HCT116 (cell line): ENCODE measurements around the gene ACADS. TPM values are rescaled to one million over a fixed set of nuclear protein-coding genes. Genes with fewer than 3 reads are reported as not detected.

Source experiments
- ATAC-seq: fragments of 200-7000 bp; cut with Tn5 transposase; 2 replicates; pipeline ENCODE4 v1.9.1; 2020; ENCODE audit warnings: mild to moderate bottlenecking, moderate library complexity
- BruUV-seq: library from RNA; stranded (reverse); fragments of 400-500 nt; replicated peaks from 2 replicates; lab custom pipeline; 2021; lab: Mats Ljungman, UMichigan
- CTCF ChIA-PET: fragments of 300-600 bp; sonication (Branson Sonifier 250); formaldehyde crosslinking; loops from one replicate; lab custom pipeline; 2021; ENCODE audit warnings: antibody characterized with exemption; lab: Charles Lee
- POLR2A ChIA-PET: fragments of 300-600, 350-600 bp; sonication (Branson Sonifier 250); formaldehyde crosslinking; loops from one replicate; lab custom pipeline; 2021; ENCODE audit warnings: antibody characterized with exemption; lab: Charles Lee
- RAD21 ChIA-PET, 2 experiments: fragments of 300-600 bp; sonication (Branson Sonifier 250); formaldehyde crosslinking; loops; one replicate each; lab custom pipeline; 2023; ENCODE audit warnings: low total read pairs in 2 of 2; ENCODE audit not compliant: uncharacterized antibody in 2 of 2, unreplicated experiment in 2 of 2, low non-redundant PET in 1 of 2; lab: Charles Lee
- DNase-seq: peaks from one replicate; pipeline ENCODE4 v3.0.0-alpha.2; 2010; ENCODE audit warnings: low read depth, low spot score
- H2AFZ ChIP-seq: fragments of 200-600 bp; shearing (Covaris generic), sonication (generic); 2 replicates; pipeline ENCODE4 v1.6.1; 2017; ENCODE audit warnings: low read depth, mixed run types, mixed read lengths, antibody characterized with exemption, low read length; ENCODE audit not compliant: poor library complexity, severe bottlenecking
- H3K27ac ChIP-seq: 2 replicates; pipeline ENCODE4 v1.5.1; 2012; ENCODE audit warnings: low read depth, low read length
- H3K27me3 ChIP-seq: fragments of 200-600 bp; sonication (generic); 2 replicates; pipeline ENCODE4 v1.6.1; 2016; ENCODE audit warnings: mixed run types, low read length, mixed read lengths; ENCODE audit not compliant: insufficient read depth
- H3K36me3 ChIP-seq, 2 experiments: fragments of 200-500 bp in 1 of 2; fragments of 200-600 bp in 1 of 2; sonication (Bioruptor generic) in 1 of 2; sonication (generic) in 1 of 2; 2 replicates each; pipeline versions ENCODE4 v1.5.1 to v1.6.1; 2014 to 2016; ENCODE audit warnings: low read length in 2 of 2, inconsistent platforms in 1 of 2, mixed read lengths in 1 of 2, mixed run types in 1 of 2; ENCODE audit not compliant: insufficient read depth in 2 of 2, control insufficient read depth in 1 of 2
- H3K4me1 ChIP-seq, 2 experiments: fragments of 200-600 bp in 1 of 2; sonication (generic) in 1 of 2; 2 replicates each; pipeline versions ENCODE4 v1.5.1 to v1.6.1; 2012 to 2017; ENCODE audit warnings: low read length in 2 of 2, inconsistent platforms in 1 of 2, mild to moderate bottlenecking in 1 of 2, mixed read lengths in 1 of 2, mixed run types in 1 of 2, moderate library complexity in 1 of 2; ENCODE audit not compliant: insufficient read depth in 2 of 2, control insufficient read depth in 1 of 2
- H3K4me2 ChIP-seq: fragments of 200-600 bp; sonication (generic); 2 replicates; pipeline ENCODE4 v1.6.1; 2017; ENCODE audit warnings: mixed run types, low read length, mixed read lengths
- H3K4me3 ChIP-seq, 2 experiments: fragments of 200-600 bp in 1 of 2; sonication (generic) in 1 of 2; replicated peaks in 1 of 2; 2 replicates each; pipeline ENCODE4 v1.5.1; 2011 to 2016; ENCODE audit warnings: low read length in 2 of 2, control low read depth in 1 of 2, low read depth in 1 of 2, mild to moderate bottlenecking in 1 of 2, mixed read lengths in 1 of 2, mixed run types in 1 of 2
- H3K79me2 ChIP-seq: fragments of 200-600 bp; sonication (generic); 2 replicates; pipeline ENCODE4 v1.6.1; 2017; ENCODE audit warnings: mild to moderate bottlenecking, mixed run types, low read length, moderate library complexity, mixed read lengths; ENCODE audit not compliant: insufficient read depth
- H3K9ac ChIP-seq: fragments of 200-600 bp; sonication (generic); 2 replicates; pipeline ENCODE4 v1.6.1; 2016; ENCODE audit warnings: low read length, mixed read lengths
- H3K9me2 ChIP-seq: fragments of 200-600 bp; sonication (generic), shearing (Covaris generic); 2 replicates; pipeline ENCODE4 v1.6.1; 2017; ENCODE audit warnings: mixed run types, mild to moderate bottlenecking, moderate library complexity; ENCODE audit not compliant: insufficient read depth
- H3K9me3 ChIP-seq, 2 experiments: fragments of 200-500 bp in 1 of 2; fragments of 200-600 bp in 1 of 2; sonication (Bioruptor generic) in 1 of 2; sonication (generic) in 1 of 2; 2 replicates each; pipeline ENCODE4 v1.6.1; 2014 to 2017; ENCODE audit warnings: low read length in 2 of 2, mixed read lengths in 2 of 2, inconsistent platforms in 1 of 2, low read depth in 1 of 2, mild to moderate bottlenecking in 1 of 2, mixed run types in 1 of 2, moderate library complexity in 1 of 2; ENCODE audit not compliant: control insufficient read depth in 1 of 2, insufficient read depth in 1 of 2
- H4K20me1 ChIP-seq: fragments of 200-600 bp; sonication (generic), shearing (Covaris generic); 2 replicates; pipeline ENCODE4 v1.6.1; 2017; ENCODE audit warnings: mixed run types, mild to moderate bottlenecking, moderate library complexity; ENCODE audit not compliant: insufficient read depth
- ATF3 ChIP-seq: IDR thresholded peaks from 2 replicates; pipeline ENCODE4 v1.6.1; 2012
- CBX3 ChIP-seq: IDR thresholded peaks from 2 replicates; pipeline ENCODE4 v1.6.1; 2012; ENCODE audit warnings: low read depth
- CEBPB ChIP-seq: IDR thresholded peaks from 2 replicates; pipeline ENCODE4 v1.6.1; 2012; ENCODE audit warnings: low read depth
- EGR1 ChIP-seq: IDR thresholded peaks from 2 replicates; pipeline ENCODE4 v1.6.1; 2012; ENCODE audit warnings: low read depth
- ELF1 ChIP-seq: IDR thresholded peaks from 2 replicates; pipeline ENCODE4 v1.6.1; 2012; ENCODE audit warnings: low read depth, borderline replicate concordance
- EZH2phosphoT487 ChIP-seq: fragments of 200-600 bp; IDR thresholded peaks from 2 replicates; pipeline ENCODE4 v1.6.1; 2018; ENCODE audit warnings: antibody characterized with exemption, borderline replicate concordance
- JUND ChIP-seq: IDR thresholded peaks from 2 replicates; pipeline ENCODE4 v1.6.1; 2012
- POLR2A ChIP-seq: IDR thresholded peaks from 2 replicates; pipeline ENCODE4 v1.7.0; 2011; ENCODE audit warnings: borderline replicate concordance; ENCODE audit not compliant: insufficient read depth, insufficient read length; ENCODE audit errors: extremely low read depth
- RAD21 ChIP-seq: IDR thresholded peaks from 2 replicates; pipeline ENCODE4 v1.6.1; 2012; ENCODE audit warnings: low read depth, mild to moderate bottlenecking
- SIN3A ChIP-seq: IDR thresholded peaks from 2 replicates; pipeline ENCODE4 v1.6.1; 2012; ENCODE audit warnings: low read depth
- YY1 ChIP-seq: IDR thresholded peaks from 2 replicates; pipeline ENCODE4 v1.6.1; 2011; ENCODE audit warnings: low read length, low read depth, moderate library complexity, mild to moderate bottlenecking; ENCODE audit not compliant: insufficient replicate concordance; ENCODE audit errors: extremely low read depth
- ZBTB33 ChIP-seq: IDR thresholded peaks from 2 replicates; pipeline ENCODE4 v1.6.1; 2011; ENCODE audit warnings: mild to moderate bottlenecking, low read length, moderate library complexity; ENCODE audit not compliant: insufficient replicate concordance; ENCODE audit errors: extremely low read depth
- ZNF274 ChIP-seq: fragments of 200-500 bp; sonication (Bioruptor generic); IDR thresholded peaks from 2 replicates; pipeline ENCODE4 v1.6.1; 2014; ENCODE audit warnings: mild to moderate bottlenecking, low read depth, low read length, inconsistent platforms
- intact Hi-C: fragments of 100-400 bp; cut with micrococcal nuclease; formaldehyde crosslinking; loops from 2 replicates; pipeline ENCODE4 v1.10.0; 2022
- total RNA-seq: library from RNA; stranded (reverse); gene quantifications from one replicate; pipeline ENCODE4 v1.2.1, GENCODE V29; 2021; ENCODE audit not compliant: unreplicated experiment
- TF ChIP-seq, protein P1 (sequence below), 3 experiments: fragments of 200-600 bp in 1 of 3; sonication (generic) in 1 of 3; IDR thresholded peaks in 2 of 3; conservative IDR thresholded peaks in 1 of 3; 2 replicates each; pipeline ENCODE4 v1.5.1; 2012 to 2017; ENCODE audit warnings: low read depth in 2 of 3, low read length in 2 of 3, antibody characterized with exemption in 1 of 3, borderline replicate concordance in 1 of 3, control low read depth in 1 of 3, mild to moderate bottlenecking in 1 of 3, mixed read lengths in 1 of 3, mixed run types in 1 of 3, moderate library complexity in 1 of 3; ENCODE audit not compliant: insufficient read depth in 1 of 3

ACADS gene
- total RNA-seq, 1 experiment from 2014 or later: 21.4 TPM

DNA sequence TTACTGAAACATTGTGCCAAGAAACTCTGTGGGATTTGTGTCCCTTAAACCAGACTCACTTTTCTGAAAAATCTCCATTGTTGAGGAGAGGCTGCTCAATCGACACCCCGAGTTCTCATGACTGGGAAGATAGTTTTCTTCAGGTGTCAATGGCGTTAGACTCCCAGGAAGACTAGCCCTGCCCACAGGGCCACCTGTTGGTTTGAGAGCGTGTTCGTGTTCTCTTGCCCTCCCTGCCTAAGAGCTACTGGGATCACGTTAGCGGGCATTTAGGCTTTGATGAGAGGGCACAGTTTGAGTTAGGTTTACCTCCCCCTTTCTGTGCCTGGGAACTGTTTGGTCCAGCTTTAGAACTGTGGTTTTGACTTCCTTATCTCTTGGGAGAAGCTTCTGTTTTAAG, 26.1 kb upstream of the ACADS start:
- RAD21 ChIA-PET: no interaction called here
- H3K9ac ChIP-seq: no peak overlapping the region
- H2AFZ ChIP-seq: no peak overlapping the region
- no TSS peak for BruUV-seq
- H3K27ac ChIP-seq: no peak overlapping the region
- DNase-seq (no peak), ATAC-seq (no peak)
- H3K4me3 ChIP-seq: no peak overlapping the region
- no peaks in the 10 kb centered on the region for H3K4me1 ChIP-seq
- TF ChIP-seq RAD21 (no peak), ATF3 (no peak), ZNF274 (no peak), EGR1 (no peak), POLR2A (no peak), EZH2phosphoT487 (no peak), JUND (no peak), ELF1 (no peak)
- TF ChIP-seq, all 23 proteins: peak for 0
- POLR2A ChIA-PET: no interaction called here
- CTCF ChIA-PET: no interaction called here
- Histone ChIP-seq H3K4me2 (no peak overlapping the region), H4K20me1 (no peaks in the 10 kb centered on the region), H3K27me3 (no peaks in the 10 kb centered on the region), H3K9me3 (no peaks in the 10 kb centered on the region), H3K9me2 (no peaks in the 10 kb centered on the region), H3K36me3 (peaks cover 48 to 75% of the 10 kb centered on the region in 2 experiments), H3K79me2 (peaks cover 3% of the 10 kb centered on the region; the same call in 1 of the 2 replicates)
- intact Hi-C loops: no loop called here

DNA sequence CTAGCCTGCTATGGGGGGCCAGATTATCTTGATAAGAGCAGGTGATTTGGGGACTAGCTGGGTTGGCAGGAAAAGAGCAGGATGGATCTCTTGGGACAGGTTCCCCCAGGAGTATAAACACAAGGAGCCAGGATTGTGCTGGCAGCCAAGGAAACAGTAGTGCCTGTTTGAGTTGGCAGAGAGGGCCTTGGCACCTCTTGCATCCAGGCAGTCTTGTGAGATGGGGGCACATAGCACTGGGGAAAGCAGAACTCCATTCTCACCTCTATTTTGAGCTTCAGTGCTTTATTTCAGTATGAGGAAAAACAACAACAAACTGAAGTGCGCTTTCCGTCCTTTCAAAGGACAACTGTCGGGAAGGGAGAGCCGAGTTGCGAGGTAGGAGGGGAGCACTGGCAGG, 24.7 kb upstream of the ACADS start:
- Histone ChIP-seq H3K4me2 (no peak overlapping the region), H3K9me3 (no peaks in the 10 kb centered on the region), H3K36me3 (peaks cover 35 to 62% of the 10 kb centered on the region in 2 experiments), H3K4me1 (no peaks in the 10 kb centered on the region), H3K9ac (no peak overlapping the region), H3K27me3 (no peaks in the 10 kb centered on the region), H3K79me2 (peaks cover 3% of the 10 kb centered on the region; the same call in 1 of the 2 replicates), H3K9me2 (no peaks in the 10 kb centered on the region)
- RAD21 ChIA-PET: no interaction called here
- CTCF ChIA-PET: no interaction called here
- ATAC-seq (no peak), DNase-seq (no peak)
- POLR2A ChIA-PET: no interaction called here
- TF ChIP-seq EGR1 (no peak), POLR2A (no peak), ELF1 (no peak), ZBTB33 (no peak), CBX3 (no peak), CEBPB (no peak), YY1 (no peak), ATF3 (no peak), JUND (no peak), SIN3A (no peak)
- TF ChIP-seq, protein P1, sequence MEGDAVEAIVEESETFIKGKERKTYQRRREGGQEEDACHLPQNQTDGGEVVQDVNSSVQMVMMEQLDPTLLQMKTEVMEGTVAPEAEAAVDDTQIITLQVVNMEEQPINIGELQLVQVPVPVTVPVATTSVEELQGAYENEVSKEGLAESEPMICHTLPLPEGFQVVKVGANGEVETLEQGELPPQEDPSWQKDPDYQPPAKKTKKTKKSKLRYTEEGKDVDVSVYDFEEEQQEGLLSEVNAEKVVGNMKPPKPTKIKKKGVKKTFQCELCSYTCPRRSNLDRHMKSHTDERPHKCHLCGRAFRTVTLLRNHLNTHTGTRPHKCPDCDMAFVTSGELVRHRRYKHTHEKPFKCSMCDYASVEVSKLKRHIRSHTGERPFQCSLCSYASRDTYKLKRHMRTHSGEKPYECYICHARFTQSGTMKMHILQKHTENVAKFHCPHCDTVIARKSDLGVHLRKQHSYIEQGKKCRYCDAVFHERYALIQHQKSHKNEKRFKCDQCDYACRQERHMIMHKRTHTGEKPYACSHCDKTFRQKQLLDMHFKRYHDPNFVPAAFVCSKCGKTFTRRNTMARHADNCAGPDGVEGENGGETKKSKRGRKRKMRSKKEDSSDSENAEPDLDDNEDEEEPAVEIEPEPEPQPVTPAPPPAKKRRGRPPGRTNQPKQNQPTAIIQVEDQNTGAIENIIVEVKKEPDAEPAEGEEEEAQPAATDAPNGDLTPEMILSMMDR (IDR thresholded peaks at IDR 0.05 in 2 of 3, conservative IDR thresholded peaks at IDR 0.05 in 1 of 3; ENCODE audit: borderline replicate concordance in 1 of 3, insufficient read depth in 1 of 3, low read depth in 2 of 3, low read length in 2 of 3): no peak
- TF ChIP-seq, all 23 proteins: peak for 0
- BruUV-seq: no TSS peak
- intact Hi-C loops: no loop called here
- H3K4me3 ChIP-seq: no peak overlapping the region
- H3K27ac ChIP-seq: no peak overlapping the region
- no peak overlapping the region for H2AFZ ChIP-seq
- no peaks in the 10 kb centered on the region for H4K20me1 ChIP-seq
